NAMALWA (cell line): Measurements from ENCODE around the gene COLEC11.
"Not testable (repeated sequence)": the region's sequence is repeated elsewhere in the genome, so short reads cannot be mapped to it uniquely, and the experiment has no call there.

Experiments
- DNase-seq: peaks from one replicate; pipeline ENCODE4 v3.0.0-alpha.2; 2015; ENCODE audit warnings: low spot score

Gene COLEC11

DNA sequence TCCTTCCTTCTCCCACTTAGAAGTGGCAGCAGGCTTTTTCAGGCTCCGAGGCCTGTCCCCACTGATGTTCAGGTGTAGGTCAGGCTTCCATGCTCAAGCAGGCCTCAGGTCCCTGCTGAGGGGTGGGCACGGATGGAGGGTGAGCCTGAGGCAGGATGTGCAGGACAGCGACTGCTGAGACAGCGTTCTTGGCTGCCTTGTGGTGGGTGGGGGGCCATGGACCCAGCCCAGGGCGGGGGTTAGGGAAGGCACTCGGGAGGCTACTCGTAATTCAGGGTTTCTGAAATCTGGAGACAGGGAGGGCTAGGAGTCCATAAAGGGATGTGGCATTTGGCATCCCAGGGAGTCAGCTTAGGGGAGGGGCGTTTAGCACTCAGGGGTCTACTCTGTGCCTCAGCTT, 30.3 kb downstream of the COLEC11 start:
- DNase-seq: no peak

DNA sequence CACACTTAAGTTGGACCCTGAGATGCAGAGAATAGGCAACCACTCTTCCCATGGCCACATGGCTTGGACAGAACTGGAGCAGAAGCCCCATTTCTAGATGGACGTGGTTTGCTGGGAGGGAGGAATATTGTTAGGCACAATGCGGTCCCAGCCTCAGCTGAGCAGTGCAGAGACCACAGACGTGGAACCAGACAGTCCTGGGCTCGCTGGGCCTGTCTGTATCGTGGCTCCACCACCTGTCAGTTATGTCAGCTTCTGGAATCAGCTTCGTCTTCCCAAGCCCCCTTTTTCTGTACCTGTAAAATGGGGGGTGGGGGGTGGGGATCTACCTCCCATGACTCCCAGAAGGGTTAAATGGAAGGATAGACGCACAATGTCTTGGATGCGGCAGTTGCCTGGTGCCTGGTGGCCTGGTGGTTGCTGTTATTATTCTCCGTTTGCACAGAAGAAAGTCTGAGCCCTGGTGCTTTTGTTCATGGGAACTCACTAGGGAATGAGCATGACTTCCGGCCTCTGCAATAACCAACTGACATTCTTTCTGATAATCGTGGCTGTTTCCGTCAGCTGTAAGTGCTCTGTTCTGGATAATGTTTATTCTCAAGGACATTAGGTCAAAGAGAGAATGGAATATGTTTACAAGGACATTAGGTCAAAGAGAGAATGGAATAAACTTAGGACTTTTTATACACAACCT, 31.4 kb downstream of the COLEC11 start:
- DNase-seq: no peak

DNA sequence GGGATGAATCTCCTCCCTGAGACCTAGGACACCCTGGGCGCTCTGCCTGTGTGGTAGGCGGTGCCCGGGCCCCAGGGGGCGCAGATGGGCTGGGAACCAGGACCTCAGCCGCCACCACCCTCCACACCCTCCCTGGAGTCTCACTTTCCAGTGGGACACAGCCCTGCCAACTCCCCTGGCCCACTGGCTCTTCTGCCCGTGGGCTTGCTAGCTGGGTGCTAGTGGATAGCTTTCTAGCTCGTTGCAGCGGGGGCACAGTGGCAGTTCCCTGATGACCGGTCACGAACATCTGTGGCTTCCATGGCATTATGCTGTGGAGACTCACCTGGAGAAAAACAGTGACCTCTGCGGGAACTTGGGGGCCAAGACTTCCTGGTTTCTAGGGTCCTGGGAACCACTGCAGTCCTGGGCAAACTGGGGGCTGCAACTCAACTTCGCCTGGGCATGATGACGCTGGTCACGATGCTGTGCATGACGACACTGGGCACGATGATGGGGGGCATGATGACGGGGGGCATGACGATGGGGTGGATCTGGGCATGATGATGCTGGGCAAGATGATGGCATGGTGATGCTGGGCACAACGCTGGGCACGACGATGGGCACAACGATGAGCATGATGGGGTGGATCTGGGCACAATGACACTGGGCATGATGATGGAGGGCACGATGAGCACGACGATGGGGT, 32.0 kb downstream of the COLEC11 start:
- no peak for DNase-seq

DNA sequence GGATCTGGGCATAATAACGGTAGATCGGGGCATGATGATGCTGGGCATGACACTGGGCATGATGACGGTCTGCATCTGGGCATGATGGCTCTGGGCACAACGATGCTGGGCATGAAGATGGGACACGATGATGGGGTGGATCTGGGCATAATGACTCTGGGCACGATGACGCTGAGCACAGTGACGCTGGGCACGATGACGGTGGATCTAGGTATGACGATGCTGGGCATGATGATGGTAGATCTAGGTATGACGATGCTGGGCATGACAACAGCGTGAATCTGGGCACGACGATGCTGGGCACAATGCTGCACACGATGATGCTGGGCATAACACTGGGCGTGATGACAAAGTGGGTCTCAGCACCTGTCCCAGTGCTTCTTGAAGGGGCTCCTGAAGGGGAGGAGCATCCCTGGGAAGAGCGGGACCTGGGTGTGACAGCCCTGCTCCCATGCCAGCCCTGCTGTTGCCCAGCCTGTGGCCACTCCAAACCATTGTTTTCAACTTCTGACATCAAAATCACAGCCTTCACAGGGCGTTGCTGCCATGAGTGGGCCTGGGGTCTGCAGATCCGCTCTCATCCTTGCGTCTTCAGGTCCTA, 32.7 kb downstream of the COLEC11 start:
- DNase-seq: no peak

DNA sequence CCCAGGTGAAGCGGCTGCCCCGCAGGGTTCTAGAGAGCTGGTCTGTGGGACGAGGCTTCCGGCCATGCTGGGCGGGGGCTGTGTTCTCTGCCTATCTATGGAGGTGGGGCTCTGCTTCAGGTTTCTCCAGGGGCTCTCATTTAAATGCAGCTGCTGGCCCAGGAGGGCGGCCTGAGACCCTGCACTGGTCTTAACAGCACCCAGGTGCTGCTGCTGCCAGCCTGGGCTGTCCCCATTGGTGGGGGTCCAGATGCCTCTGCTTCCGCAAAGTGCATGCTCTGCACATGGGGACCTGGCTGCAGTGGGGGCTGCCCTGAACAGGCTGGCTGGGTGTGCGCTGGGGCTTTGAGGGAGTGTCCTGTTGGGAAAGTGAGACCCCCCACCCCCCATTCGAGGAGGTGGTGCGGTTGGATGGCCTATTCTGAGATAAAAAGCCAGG, 33.3 kb downstream of the COLEC11 start:
- no peak for DNase-seq

DNA sequence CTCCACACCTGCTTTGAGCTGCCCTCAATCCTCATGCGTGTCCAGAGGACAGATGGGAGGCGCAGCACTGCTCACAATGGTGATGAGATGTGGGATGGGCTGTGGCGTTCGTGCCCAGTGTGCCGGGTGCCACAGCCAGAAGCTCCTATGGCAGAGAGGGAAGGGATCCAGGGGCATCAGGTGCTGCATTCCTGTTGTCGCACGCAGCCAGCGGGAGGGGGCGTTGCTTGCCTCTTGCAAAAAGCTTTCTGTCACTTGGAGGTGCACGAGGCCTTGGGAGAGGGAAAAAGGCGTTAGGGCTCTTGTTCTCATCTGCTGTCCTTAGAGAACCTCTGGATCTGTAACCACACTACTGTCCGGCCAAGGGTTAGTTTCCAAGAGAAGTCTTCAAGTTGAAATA, 33.9 kb downstream of the COLEC11 start:
- DNase-seq: peak; percentile 19

DNA sequence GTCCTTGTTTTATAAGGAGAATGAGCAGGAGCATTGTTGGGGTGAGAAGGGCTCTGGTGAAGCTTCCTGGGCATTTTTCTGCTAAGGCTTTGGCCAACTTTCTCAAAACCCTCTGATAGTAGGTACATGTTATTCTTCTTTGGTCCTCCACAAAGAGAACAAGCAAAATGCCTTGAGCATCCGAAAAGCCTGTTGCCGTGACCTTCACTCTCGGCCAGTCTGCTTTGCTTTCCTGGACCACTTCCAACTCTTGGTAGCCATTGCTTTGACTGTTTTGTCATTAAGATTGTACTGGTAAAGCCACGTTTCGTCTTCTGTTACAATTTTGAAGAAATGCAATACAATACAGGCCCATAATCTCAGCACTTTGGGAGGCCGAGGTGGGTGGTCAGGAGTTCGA, 35.7 kb downstream of the COLEC11 start:
- DNase-seq: no peak

DNA sequence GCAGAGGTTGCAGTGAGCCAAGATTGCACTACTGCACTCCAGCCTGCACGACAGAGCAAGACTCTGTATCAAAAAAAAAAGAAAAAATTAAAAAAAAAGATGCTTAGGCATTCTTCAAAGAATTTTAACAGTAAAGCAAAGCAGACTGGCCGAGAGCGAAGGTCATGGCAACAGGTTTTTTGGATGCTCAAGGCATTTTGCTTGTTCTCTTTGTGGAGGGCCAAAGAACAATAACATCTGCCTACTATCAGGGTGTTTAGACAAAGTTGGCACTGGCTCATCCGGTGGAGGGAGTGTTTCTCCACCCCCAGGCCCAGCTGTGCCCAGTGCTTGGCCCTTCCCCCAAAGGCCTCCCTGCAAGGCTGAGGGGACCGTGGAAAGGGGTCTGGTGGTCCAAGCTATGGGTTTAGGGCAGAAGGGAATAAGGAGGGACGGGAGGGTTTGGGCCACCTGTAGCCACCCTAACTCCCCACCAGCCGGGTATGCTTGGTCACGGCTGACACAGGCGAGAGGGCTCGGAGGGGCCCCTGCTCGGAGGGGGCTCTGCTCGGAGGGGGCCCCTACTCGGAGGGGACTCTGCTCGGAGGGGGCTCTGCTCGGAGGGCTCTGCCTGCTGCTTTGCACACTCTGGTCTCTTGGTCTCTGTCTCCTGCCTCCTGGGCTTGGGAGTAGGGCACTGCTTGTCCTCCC, 36.4 kb downstream of the COLEC11 start:
- DNase-seq: no peak

DNA sequence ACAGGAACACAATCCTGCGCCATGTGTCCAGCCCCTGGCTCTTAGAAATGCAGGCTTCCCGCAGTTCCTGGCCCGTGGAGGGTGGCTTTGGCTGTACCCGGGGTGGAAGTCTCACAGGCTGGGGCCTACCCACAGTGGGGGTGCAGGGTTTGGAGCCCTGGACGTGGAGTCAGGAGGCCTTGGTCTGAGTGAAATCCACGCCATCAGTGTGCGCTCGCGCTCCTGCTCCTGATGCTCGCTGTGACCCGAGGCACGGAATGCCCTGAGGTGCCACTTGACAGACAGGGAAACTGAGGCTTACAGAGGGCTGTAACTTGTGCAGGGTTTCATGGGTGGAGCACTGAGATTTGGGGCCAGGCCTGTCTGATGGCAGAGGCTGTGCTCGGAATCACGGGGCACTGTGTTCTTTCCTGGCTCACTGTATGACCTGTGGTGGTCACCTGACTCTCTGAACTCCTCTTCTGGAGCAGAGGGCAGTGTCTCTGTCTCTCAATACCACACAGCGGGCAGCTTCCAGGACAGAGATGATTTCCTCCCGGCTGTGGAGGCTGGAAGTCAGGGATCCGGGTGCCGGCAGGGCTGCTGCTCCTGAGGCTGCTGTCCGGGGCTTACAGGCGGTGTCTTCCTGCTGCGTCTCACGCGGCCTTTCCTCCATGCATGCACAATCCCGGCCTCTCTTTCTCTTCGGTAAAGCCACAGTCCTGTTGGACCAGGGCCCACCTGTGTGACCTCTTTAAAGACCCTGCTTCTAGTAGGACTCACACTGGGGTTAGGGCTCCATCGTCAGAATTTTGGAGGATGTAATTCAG, 37.1 kb downstream of the COLEC11 start:
- no peak for DNase-seq

DNA sequence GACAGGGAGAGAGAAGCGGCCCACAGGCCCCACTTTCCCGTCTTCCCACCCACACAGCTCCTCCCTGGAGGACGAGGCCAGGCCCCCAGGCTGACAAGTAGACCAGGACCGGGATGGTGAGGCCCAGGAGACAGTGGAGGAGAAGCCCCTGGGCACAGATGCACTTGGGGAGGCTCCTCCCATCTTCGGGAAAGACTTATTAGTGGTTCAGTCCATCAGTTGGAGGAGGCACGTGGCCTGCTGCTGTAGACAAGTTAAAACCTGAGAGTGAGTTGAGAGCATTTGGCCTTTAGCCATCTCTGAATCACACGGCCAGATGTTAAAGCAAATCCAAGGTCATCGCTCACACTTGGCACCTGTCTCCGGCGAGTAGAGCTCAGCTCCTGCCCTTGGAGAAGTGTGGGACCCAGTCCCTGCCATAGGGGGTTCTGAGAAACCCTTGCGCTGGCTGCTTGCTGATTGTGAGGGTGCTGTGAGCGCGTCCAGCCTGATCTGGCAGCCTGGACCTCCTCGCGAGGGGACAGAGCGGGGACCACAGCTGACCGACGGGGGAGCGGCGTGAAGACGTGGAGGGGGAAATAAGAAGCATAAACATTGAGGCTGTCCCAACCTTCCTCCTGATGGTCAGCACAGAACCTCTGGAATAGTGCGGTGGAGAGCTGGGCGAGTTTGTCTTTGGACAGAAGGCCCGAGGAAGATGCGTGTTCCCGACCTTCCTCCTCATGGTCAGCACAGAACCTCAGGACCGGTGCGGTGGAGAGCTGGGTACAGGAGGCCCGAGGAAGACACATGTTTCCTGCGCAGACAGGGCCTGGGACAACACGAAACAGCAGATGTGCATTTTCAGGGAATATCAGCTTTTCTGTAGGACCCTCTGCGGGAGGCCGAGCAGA, 38.4 kb downstream of the COLEC11 start:
- DNase-seq: no peak

DNA sequence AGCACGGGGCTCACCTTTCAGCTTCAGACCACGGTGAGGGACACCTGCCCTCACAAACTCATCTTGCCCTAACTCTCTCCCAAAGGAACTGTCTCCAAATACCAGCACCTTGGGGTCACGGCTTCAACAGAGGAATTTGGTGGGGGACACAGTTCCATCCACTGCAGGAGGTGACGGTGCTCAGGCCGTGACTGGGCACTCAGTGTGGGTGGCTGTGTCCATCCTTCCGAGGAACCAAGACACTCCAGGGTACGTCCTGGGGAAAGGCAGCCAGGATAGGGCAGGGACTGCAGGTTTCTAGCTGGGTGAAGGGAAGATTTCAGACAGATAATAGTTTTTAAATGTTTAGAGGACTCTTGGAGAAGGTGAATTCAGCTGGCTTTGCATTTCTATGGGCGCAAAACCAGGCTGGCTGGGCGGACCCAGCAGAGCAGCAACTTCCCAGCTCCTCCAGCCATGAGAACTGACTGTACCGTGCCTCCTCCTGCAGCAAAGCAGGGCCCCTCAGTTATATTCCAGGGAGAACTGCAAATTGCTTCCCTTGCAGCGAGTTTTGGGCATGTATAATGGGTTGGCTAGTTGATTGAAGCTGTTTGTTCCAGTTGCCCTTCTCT, 39.2 kb downstream of the COLEC11 start:
- no peak for DNase-seq

DNA sequence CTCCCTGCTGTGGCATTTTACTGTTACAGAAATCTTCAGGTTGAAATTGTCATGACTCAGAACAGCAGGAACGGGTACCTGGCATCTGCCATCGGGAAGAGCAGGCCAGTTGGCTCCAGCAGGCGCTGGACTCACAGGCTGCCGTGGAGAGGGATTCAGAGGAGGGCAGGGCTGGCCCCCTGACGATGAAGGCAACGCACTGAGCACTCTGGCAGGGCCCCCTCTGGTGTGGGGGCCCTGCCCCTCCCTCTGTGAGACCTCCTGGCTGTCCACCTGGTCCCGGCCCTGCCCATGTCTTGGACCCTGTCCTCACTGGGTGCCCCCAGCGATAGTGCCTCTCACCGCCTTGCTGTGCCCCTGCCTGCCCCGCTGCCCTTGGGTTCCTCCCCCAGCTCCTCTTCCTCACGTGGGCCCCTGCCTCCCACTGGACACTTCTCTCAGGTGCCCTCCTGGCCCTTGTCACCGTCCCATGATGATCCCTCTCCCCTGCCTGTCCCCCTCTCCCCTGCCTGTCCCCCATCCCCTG, 39.7 kb downstream of the COLEC11 start:
- no peak for DNase-seq

DNA sequence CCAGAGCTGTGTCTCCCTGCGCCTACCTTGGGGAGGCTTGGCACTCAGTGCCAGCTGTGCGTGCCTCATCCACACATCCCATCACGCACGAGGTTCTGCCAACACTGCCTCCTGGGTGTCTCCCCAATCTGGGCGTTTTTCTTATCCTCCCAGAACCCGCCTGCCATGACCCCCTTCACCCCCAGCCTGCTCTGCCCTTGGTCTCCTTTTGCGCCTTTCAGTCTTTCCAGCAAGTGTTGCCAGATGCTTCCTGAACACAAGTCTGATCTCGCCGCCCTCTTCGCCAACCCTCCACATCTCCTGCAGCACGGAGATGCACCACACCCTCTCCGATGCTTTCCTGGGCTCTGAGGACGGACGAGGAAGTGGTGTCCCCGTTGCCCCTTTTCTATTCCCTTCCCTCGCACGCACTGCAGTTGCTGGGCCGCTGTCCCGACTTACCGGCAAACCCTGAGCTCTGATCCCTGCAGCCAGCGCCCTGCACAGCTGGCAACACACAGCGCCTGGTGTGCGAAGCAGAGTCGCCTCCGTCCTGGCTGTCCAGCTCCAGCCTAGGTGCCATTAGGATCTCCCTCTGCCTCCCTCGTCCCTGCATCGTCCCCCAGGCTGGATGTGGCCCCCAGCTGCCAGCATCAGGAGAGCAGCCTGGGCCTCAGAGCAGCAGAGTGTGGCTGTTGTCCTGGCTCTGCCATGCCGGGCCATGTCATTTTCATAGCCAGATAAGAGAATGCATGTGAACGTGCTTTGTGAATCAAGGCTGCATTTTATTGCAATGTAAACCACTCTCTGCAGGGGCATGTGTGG, 40.5 kb downstream of the COLEC11 start:
- DNase-seq: no peak

DNA sequence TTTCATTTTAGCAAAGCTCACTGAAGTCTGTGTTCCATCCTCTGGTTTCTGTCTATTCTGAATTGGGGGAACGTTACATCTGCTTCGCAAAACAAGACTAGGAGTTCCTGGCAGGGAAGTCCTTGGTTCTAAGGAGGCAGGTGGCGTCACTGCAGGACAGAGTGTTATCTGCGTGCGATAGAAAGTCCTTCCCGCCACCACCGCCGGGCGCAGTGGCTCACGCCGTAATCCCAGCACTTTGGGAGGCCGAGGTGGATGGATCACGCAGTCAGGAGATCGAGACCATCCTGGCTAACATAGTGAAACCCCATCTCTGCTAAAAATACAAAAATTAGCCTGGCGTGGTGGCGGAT, 41.0 kb downstream of the COLEC11 start:
- not testable (repeated sequence) for DNase-seq

DNA sequence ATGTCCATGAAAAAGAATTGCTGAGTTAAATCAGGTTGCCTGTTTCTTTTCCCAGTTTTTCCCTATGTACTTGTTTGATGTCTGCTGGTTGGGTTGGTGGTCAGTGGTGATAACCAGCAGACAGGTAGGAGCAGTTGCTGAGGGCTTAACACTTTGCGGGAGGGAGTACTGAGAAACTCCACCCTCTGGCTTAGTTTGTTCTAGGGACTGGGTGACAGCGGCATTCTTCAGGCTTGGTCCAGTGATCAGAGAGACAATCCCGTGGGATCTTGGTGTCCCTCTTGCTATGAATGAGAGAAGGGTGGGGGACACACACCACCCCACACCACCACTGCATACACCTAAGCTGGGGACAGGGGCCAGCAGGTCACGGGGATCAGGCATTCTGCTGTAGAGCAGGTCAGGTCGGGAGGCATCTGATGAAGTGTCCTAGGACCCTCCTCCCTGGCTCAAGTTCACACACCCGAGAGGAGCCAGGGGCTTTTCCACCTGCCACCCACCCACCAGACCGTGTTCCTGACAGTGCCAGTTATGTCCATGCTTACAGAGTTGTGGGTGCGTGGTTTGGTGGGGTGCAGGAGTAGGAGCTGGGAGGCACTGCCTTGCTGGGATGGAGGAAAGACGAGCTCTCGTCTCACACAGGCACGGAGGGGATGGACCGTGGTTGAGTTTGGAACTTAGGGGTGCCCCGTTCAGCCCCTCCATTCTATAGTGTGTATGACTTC, 41.8 kb downstream of the COLEC11 start:
- no peak for DNase-seq

DNA sequence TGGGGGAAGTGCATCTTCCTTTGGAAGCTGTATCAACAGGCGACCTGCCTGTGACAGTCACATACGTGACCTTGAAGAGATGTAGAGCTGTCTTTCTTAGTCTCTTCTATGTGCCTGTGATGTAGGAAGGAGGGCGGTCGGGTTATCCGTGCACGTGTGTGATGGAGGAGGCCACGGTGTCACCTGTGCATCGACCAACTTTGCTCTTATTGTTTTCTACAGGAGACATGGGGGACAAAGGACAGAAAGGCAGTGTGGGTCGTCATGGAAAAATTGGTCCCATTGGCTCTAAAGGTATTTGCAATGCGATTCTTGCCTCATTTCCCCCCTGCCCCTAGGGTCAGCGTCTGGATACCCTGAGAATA, 42.4 kb downstream of the COLEC11 start:
- no peak for DNase-seq

DNA sequence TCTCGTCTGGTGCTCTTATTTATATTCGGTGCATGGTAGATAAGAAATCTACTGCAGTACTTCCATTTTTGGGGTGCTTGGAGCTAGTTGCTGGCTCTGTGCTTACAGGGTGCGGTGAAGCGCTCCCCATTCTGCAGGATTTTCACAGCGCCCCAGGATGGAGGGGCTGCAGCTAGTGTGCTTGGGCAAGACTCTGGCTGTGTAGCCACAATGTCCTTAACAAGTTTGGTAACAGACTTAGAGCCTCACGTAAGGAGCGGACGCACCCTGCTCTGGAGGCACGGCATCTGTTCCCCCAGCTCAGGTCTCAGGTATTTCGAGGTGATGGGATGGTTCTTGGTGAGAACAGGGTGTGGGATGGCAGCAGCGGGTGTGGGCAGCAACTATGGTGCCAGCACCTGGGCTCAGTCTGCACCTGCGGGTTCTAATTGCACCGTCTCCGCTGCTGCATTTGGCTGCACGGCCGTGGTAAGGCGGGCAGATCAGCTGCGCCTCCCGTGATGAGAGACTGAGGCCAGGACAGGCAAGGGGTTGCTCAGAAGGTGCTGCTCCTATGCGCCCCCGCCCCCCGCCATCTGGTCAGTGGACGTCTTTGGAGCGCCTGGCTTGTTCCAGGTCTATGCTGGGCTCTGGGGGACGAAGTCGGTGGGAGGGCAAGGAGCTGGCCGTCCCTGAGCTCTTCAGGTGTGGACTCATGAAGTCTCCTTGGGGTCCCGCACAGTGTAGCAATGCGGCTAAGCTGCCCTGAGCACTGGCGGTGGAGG, 43.0 kb downstream of the COLEC11 start:
- DNase-seq: no peak

DNA sequence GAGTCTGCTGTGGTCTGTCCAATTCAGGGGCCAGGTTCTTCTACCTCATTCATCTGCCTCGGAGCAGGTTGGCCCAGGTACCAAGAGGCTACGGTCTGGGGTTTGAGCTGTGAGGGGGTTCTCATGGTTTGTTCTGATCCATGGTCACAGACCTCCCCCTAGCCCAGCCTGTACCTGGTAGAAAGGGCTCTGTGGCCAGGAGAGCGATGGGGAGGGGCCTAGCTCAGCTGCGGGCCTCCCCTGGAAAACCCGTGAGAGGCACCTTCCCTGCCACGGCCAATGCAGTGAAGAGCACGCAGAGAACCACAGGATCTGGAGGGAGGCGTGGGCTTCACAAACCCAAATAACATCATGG, 43.5 kb downstream of the COLEC11 start:
- no peak for DNase-seq
